T-helper 17 cell (primary cell): ENCODE measurements around the gene HSD11B1L. TPM values are rescaled to one million over a fixed set of nuclear protein-coding genes. Genes with fewer than 3 reads are reported as not detected.

ENCODE experiments used
- ATAC-seq: fragments of 150-1000 bp; cut with Tn5 transposase; 2 replicates; pipeline ENCODE4 v1.10.0; 2021; ENCODE audit warnings: mild to moderate bottlenecking, moderate library complexity
- DNase-seq, 3 donors: peaks; one replicate each; pipeline versions ENCODE4 v3.0.0 to v3.0.0-alpha.2; 2020 to 2021
- H3K9me3 ChIP-seq: one replicate; pipeline ENCODE4 v1.7.0; 2013; ENCODE audit warnings: low read length, mild to moderate bottlenecking; ENCODE audit not compliant: control insufficient read depth, poor library complexity, severe bottlenecking
- H3K27ac Mint-ChIP-seq: one replicate; pipeline ENCODE4 v1.8.0; 2022; ENCODE audit warnings: mild to moderate bottlenecking, moderate library complexity, mixed read lengths
- H3K27me3 Mint-ChIP-seq: one replicate; pipeline ENCODE4 v1.8.0; 2022; ENCODE audit warnings: mixed read lengths
- H3K36me3 Mint-ChIP-seq: one replicate; pipeline ENCODE4 v1.8.0; 2022; ENCODE audit warnings: low read depth, mixed read lengths
- H3K4me1 Mint-ChIP-seq: one replicate; pipeline ENCODE4 v1.8.0; 2022; ENCODE audit warnings: mild to moderate bottlenecking, mixed read lengths
- H3K4me3 Mint-ChIP-seq: one replicate; pipeline ENCODE4 v1.8.0; 2022; ENCODE audit warnings: mild to moderate bottlenecking, moderate library complexity, mixed read lengths
- total RNA-seq, 4 donors: library from RNA in 2 of 4; stranded (reverse) in 2 of 4; gene quantifications; one replicate each; pipeline ENCODE4 v1.2.3 and lab custom pipeline; 2022 to 2026

HSD11B1L gene
- total RNA-seq, 2 donors from 2014 or later: 1.4 to 3.1 TPM

GRCh38 chr19:5705552-5705951 lies 24.7 kb downstream of the HSD11B1L start:
- H3K9me3 ChIP-seq: no peaks in the 10 kb centered on the region
- H3K27ac Mint-ChIP-seq: no peak overlapping the region
- no peak for DNase-seq
- no peak overlapping the region for H3K4me3 Mint-ChIP-seq
- H3K27me3 Mint-ChIP-seq: no peaks in the 10 kb centered on the region
- H3K36me3 Mint-ChIP-seq: no peaks in the 10 kb centered on the region
- peaks cover 3% of the 10 kb centered on the region for H3K4me1 Mint-ChIP-seq
- no peak for ATAC-seq

DNA sequence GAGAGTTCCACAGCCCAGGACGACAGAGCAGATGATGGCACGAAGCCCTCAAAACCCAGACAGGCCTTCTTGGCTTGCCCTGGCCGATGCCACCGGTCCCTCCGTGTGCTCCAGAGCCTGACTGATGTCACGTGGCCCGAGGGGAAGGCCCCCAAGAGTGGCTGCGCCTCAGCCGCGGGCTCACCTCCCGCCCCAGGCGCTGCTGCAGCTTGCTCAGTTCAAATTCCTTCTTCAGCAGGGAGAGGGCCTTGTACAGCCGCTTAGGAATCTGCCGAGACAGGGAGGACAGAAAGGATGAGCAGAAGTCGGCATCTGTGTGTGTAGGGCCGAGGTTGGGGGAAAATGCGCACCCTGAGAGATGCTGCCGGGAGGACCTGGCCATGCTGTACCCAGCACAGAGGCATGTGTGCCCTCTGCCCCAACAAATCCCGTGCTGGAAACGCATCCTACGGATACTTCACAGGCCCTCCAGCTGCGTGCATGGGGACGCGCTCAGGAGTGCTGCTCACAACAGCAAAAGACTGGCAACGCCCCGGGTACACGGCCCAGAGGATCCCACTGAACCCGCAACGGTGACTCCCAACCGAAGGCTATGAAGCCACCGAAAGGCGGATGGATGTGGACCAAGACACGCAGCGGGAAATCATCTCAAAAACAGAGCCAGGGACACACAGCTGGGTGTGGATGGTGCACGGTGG lies 26.2 kb downstream of the HSD11B1L start:
- no peak overlapping the region for H3K4me3 Mint-ChIP-seq
- no peaks in the 10 kb centered on the region for H3K4me1 Mint-ChIP-seq

GRCh38 chr19:5707576-5708575 lies 27.0 kb downstream of the HSD11B1L start:
- no peak for ATAC-seq
- H3K4me1 Mint-ChIP-seq: no peaks in the 10 kb centered on the region
- H3K4me3 Mint-ChIP-seq: no peak overlapping the region
- no peak for DNase-seq
- H3K9me3 ChIP-seq: no peaks in the 10 kb centered on the region
- H3K27me3 Mint-ChIP-seq: no peaks in the 10 kb centered on the region
- H3K36me3 Mint-ChIP-seq: peaks cover 3% of the 10 kb centered on the region
- H3K27ac Mint-ChIP-seq: no peak overlapping the region

More for the DNA sequence above, 26.2 kb downstream of the HSD11B1L start:
- H3K27me3 Mint-ChIP-seq: no peaks in the 10 kb centered on the region
- no peak overlapping the region for H3K27ac Mint-ChIP-seq
- ATAC-seq (no peak), DNase-seq (no peak)
- H3K36me3 Mint-ChIP-seq: no peaks in the 10 kb centered on the region
- H3K9me3 ChIP-seq: no peaks in the 10 kb centered on the region

- Mint-ChIP-seq H3K27ac (no peak overlapping the region), H3K4me1 (peaks cover 3% of the 10 kb centered on the region), H3K36me3 (peaks cover 3% of the 10 kb centered on the region), H3K27me3 (no peaks in the 10 kb centered on the region), H3K4me3 (no peak overlapping the region)
- H3K9me3 ChIP-seq: no peaks in the 10 kb centered on the region
- ATAC-seq (no peak), DNase-seq (no peak)
Observed at GRCh38 chr19:5711025-5711424, 30.2 kb downstream of the HSD11B1L start.

- Mint-ChIP-seq H3K27ac (no peak overlapping the region), H3K27me3 (no peaks in the 10 kb centered on the region), H3K36me3 (peaks cover 3% of the 10 kb centered on the region), H3K4me3 (no peak overlapping the region), H3K4me1 (peaks cover 3% of the 10 kb centered on the region)
- DNase-seq (no peak), ATAC-seq (no peak)
- no peaks in the 10 kb centered on the region for H3K9me3 ChIP-seq
Observed at GRCh38 chr19:5711713-5712161, 30.9 kb downstream of the HSD11B1L start.

GRCh38 chr19:5713228-5713627 lies 32.4 kb downstream of the HSD11B1L start:
- H3K4me1 Mint-ChIP-seq: peaks cover 3% of the 10 kb centered on the region
- no peak overlapping the region for H3K4me3 Mint-ChIP-seq
- H3K27me3 Mint-ChIP-seq: no peaks in the 10 kb centered on the region
- H3K9me3 ChIP-seq: no peaks in the 10 kb centered on the region
- no peak for DNase-seq
- H3K36me3 Mint-ChIP-seq: peaks cover 3% of the 10 kb centered on the region
- ATAC-seq: no peak
- H3K27ac Mint-ChIP-seq: no peak overlapping the region

DNA sequence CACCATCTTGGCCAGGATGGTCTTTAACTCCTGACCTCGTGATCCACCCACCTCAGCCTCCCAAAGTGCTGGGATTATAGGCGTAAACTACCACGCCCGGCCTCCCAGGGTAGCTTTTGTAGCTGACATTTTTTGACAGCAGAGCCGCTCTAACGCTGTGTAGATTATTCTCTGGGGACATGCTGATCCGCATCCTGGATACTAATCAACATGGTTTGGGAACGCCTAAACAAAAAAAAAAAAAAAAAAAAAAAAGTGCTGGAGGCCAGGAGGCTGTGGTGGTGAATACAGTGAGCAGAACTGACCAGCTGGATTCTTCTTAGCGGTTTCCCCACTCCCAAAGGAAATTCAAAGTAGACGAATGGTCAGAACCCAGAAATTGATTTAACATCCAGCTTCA lies 34.0 kb downstream of the HSD11B1L start:
- H3K27me3 Mint-ChIP-seq: no peaks in the 10 kb centered on the region
- no peak for DNase-seq
- H3K4me1 Mint-ChIP-seq: peaks cover 10% of the 10 kb centered on the region
- ATAC-seq: no peak
- H3K9me3 ChIP-seq: no peaks in the 10 kb centered on the region
- H3K4me3 Mint-ChIP-seq: no peak overlapping the region
- peaks cover 3% of the 10 kb centered on the region for H3K36me3 Mint-ChIP-seq
- no peak overlapping the region for H3K27ac Mint-ChIP-seq

DNA sequence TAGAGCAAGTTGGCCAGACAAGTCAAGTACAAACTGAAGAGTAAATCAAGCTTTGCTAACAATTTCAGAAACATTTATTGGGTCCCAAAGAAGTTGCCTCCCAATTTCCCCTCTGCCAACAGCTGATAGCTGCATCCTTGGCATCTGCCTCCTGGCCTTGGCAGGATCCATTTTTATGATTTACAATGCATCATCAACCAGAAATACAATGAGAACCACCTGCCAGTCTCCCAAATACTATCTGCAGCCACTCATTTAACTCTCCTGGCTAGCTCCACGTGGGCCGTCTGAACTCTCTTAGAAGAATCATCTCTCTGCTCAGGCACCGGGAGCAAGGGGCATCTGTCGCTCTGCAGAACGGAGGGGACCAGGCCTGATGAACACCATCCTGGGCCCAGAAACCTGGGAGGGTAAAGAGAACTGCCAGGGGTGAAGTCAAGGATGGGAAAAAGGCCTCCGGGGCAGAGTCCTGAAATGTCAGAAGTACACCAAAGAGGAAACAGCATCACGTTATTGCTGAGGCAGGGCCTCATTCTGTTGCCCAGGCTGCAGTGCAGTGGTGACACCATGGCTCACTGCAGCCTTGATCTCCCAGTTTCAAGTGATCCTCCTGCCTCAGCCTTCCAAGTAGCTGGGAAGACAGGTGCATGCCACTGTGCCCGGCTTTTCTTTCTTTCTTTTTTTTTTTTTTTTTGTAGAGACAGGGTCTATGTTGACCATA lies 36.5 kb downstream of the HSD11B1L start:
- H3K27ac Mint-ChIP-seq: peak overlapping the region; percentile 92
- H3K36me3 Mint-ChIP-seq: peaks cover under 1% of the 10 kb centered on the region
- H3K4me3 Mint-ChIP-seq: peak overlapping the region; percentile 43
- H3K9me3 ChIP-seq: no peaks in the 10 kb centered on the region
- ATAC-seq: no peak
- DNase-seq: no peak
- H3K27me3 Mint-ChIP-seq: no peaks in the 10 kb centered on the region
- H3K4me1 Mint-ChIP-seq: peaks cover 10% of the 10 kb centered on the region

DNA sequence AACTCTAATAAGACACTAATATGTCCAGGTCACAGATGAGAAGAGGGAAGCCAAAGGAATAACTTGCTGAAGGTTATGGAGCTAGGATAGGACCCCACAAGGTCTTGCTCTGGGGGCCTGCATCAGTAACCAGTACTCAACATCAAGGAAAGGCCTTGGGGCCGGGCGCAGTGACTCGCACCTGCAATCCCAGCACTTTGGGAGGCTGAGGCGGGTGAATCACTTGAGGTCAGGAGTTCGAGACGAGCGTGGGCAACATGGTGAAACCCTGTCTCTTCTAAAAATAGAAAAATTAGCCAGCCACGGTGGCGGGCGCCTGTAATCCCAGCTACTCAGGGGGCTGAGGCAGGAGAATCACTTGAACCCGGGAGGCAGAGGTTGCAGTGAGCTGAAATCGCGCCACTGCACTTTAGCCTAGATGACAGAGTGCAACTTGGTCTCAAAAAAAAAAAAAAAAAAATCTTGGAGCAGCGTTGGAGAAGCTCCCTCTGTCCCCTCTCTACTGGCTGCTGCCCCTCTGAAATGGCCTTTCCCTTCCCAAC lies 37.3 kb downstream of the HSD11B1L start:
- H3K27ac Mint-ChIP-seq: peak overlapping the region; percentile 92

DNA sequence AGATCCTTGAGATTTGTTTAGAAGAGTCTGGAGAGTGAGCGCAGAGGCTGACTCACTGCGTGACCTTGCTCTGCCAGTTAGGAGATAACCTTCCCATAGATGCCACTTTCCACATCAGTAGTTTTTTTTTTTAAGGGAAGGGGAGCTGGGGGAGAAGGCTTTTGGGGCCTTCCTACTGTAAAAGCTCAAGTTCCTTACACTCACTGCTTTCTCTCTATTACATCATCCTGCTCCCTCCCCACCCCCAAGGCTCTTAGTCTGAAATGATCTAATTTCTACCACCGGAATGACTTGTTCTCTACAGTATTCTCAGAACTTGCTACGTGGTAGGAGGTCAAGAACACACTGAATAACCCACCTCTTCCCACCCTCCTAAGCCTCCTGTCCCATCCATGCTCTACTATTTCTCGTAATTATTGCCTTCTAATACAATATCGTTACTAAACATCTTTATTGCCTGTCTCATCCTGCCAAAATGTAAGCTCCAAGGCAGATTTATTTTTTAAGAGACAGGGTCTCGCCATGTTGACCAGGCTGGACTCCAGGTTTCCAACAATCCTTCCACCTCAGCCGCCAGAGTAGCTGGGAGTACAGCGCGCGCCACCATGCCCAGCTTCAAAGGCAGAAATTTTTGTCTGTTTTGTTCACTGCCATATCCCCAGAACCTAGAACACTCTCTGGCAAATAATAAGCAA lies 37.9 kb downstream of the HSD11B1L start:
- no peaks in the 10 kb centered on the region for H3K9me3 ChIP-seq
- ATAC-seq (no peak), DNase-seq (no peak)
- Mint-ChIP-seq H3K36me3 (no peaks in the 10 kb centered on the region), H3K27me3 (no peaks in the 10 kb centered on the region), H3K27ac (peak overlapping the region; percentile 92), H3K4me1 (peaks cover 10% of the 10 kb centered on the region), H3K4me3 (peak overlapping the region; percentile 91)

More for the DNA sequence above, 37.3 kb downstream of the HSD11B1L start:
- DNase-seq (no peak), ATAC-seq (no peak)
- H3K9me3 ChIP-seq: no peaks in the 10 kb centered on the region
- Mint-ChIP-seq H3K4me1 (peaks cover 10% of the 10 kb centered on the region), H3K36me3 (no peaks in the 10 kb centered on the region), H3K4me3 (peak overlapping the region; percentile 91), H3K27me3 (no peaks in the 10 kb centered on the region)

DNA sequence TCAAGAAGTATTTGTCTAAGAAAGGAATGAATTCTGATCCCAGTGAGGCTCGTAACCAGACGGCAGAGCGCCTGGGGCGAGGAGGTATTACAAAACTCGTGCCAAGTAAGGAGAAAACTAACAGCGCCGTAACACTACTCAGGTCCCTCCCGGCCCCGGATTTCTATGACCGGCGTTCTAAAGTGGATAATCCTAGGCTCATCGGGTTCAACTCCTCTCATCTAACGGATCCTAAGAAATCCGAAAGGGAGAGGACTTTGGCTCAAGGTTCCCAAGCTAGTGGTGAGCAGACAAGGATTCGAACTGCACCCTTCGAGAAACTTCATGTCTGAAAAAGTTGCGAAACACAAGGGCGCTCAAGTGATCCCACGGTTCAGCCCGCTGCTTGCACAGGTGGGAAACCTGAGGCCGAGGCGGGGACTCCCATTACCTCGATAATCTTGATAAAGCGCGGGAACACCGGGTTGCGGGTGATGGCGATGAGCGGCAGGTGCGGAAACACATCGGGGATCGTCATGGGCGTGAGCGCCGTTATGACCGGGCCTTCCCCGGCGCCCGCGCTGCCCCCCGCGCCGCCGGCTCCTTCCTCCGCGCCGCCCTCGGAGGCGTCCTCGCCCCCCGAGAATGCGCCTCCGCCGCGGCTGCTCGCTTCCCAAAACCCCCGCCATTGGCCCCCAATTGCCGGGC lies 38.6 kb downstream of the HSD11B1L start:
- peak overlapping the region; percentile 92 for H3K27ac Mint-ChIP-seq
- H3K9me3 ChIP-seq: no peaks in the 10 kb centered on the region
- DNase-seq (peak in 2 of 3 donors; percentile 30 to 33), ATAC-seq (no peak)
- peaks cover 10% of the 10 kb centered on the region for H3K4me1 Mint-ChIP-seq
- peak overlapping the region; percentile 91 for H3K4me3 Mint-ChIP-seq
- H3K27me3 Mint-ChIP-seq: no peaks in the 10 kb centered on the region
- no peaks in the 10 kb centered on the region for H3K36me3 Mint-ChIP-seq
